Measurements from ENCODE around the gene TRMT1. TPM values are rescaled to one million over a fixed set of nuclear protein-coding genes. Genes with fewer than 3 reads are reported as not detected.

Gene TRMT1
- total and polyA plus RNA-seq, 2 donors: 16.5 to 31.2 TPM

DNA sequence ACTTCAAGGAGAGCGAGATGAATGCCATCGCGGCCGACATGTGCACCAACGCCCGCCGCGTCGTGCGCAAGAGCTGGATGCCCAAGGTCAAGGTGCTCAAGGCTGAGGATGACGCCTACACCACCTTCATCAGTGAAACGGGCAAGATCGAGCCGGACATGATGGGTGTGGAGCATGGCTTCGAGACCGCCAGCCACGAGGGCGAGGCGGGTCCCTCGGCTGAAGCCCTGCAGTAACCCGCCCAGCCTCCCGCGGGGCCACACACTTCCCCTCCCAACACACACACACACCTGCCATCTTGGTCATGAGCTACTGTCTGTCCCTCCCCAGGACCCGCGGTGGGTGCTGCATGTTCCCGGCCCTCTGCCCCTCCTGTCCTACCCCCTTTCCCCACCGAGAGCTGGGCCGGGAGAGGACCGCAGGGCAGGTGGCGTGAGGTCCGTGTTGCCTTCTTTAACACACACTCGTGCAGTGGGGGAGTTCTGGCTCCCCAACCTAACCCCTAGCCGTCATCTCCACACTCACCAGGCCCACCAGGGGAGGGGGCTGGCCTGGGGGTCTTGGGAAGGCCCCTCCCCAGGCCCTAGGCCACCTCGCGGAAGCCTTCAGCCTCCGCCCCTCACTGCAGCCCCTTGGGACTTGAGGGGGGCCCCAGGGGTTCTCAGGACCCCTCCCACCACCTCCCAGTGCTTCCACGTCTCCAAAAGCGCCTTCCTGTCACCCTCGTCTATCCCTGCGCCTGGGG is 21.8 kb upstream of the TRMT1 start:
- DNase-seq (ENCODE audit: extremely low spot score): no peak
- Histone ChIP-seq H3K4me1 (ENCODE audit: insufficient read depth) (no peaks in the 10 kb centered on the region), H3K36me3 (ENCODE audit: insufficient read depth) (peaks cover 2% of the 10 kb centered on the region), H3K4me3 (ENCODE audit: low read depth, low read length) (no peak overlapping the region), H3K27ac (ENCODE audit: low read depth) (no peak overlapping the region)
- 87% methylated on average over 40 of the region's 40 CpGs for WGBS

DNA sequence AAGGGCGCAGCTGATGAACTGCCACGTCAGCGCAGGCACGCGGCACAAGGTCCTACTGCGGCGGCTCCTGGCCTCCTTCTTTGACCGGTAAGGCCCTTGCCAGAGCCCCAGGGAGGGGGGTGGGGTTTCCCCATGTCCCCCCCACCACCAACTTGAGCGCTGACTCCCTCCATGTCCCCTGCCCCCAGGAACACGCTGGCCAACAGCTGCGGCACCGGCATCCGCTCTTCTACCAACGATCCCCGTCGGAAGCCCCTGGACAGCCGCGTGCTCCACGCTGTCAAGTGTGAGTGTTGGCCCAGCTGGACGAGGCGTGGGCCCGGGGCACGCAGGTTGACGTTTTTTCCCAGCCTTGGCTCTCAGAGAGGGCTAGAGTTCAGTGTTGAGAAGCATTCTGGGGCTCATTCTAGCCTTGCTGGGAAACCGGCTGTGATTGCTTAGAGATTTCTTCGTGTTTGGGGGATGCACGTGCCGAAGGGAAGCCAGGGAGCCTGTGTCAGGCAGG is 20.8 kb upstream of the TRMT1 start:
- Histone ChIP-seq H3K4me1 (ENCODE audit: insufficient read depth) (no peaks in the 10 kb centered on the region), H3K27ac (ENCODE audit: low read depth) (no peak overlapping the region), H3K4me3 (ENCODE audit: low read depth, low read length) (no peak overlapping the region), H3K36me3 (ENCODE audit: insufficient read depth) (peaks cover 2% of the 10 kb centered on the region)
- 89% methylated on average over 28 of the region's 28 CpGs for WGBS
- no peak for DNase-seq (ENCODE audit: extremely low spot score)

DNA sequence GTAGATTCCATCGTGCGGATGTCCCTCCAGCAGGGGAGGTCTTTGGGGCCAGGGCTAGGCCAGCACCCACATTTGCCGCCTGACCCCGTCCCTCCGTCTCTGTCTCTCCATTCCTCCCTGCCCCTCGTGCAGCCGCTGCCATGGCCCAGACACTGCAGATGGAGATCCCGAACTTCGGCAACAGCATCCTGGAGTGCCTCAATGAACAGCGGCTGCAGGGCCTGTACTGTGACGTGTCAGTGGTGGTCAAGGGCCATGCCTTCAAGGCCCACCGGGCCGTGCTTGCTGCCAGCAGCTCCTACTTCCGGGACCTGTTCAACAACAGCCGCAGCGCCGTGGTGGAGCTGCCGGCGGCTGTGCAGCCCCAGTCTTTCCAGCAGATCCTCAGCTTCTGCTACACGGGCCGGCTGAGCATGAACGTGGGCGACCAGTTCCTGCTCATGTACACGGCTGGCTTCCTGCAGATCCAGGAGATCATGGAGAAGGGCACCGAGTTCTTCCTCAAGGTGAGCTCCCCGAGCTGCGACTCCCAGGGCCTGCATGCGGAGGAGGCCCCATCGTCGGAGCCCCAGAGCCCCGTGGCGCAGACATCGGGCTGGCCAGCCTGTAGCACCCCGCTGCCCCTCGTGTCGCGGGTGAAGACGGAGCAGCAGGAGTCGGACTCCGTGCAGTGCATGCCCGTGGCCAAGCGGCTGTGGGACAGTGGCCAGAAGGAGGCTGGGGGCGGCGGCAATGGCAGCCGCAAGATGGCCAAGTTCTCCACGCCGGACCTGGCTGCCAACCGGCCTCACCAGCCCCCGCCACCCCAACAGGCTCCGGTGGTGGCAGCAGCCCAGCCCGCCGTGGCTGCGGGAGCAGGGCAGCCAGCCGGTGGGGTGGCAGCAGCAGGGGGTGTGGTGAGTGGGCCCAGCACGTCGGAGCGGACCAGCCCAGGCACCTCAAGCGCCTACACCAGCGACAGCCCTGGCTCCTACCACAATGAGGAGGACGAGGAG is 18.8 kb upstream of the TRMT1 start:
- no peak overlapping the region for H3K27ac ChIP-seq (ENCODE audit: low read depth)
- 95% methylated on average over 60 of the region's 60 CpGs for WGBS
- H3K36me3 ChIP-seq (ENCODE audit: insufficient read depth): peaks cover 2% of the 10 kb centered on the region
- H3K4me3 ChIP-seq (ENCODE audit: low read depth, low read length): no peak overlapping the region
- DNase-seq (ENCODE audit: extremely low spot score): no peak
- H3K4me1 ChIP-seq (ENCODE audit: insufficient read depth): no peaks in the 10 kb centered on the region

DNA sequence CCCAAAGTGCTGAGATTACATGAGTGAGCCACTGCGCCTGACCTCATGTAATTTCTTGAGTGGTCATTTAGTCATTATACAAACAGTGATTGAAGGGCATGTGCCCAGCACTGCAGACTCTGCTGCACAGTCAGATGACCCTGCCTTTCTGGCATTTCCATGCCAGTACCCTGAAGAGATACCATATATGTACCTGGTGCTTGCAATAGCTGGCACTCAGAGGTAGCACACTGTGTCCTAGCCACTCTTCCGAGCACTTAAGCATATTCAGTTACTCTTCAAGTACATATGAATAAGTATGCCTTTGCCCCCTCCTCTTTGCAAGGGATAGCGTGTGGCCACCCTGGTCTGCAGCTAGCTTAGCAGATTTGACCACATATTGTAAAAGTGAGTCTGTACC is 18.1 kb upstream of the TRMT1 start:
- H3K4me3 ChIP-seq (ENCODE audit: low read depth, low read length): no peak overlapping the region
- peaks cover 2% of the 10 kb centered on the region for H3K36me3 ChIP-seq (ENCODE audit: insufficient read depth)
- 93% methylated on average over 3 of the region's 3 CpGs for WGBS
- no peaks in the 10 kb centered on the region for H3K4me1 ChIP-seq (ENCODE audit: insufficient read depth)
- H3K27ac ChIP-seq (ENCODE audit: low read depth): no peak overlapping the region
- no peak for DNase-seq (ENCODE audit: extremely low spot score)

DNA sequence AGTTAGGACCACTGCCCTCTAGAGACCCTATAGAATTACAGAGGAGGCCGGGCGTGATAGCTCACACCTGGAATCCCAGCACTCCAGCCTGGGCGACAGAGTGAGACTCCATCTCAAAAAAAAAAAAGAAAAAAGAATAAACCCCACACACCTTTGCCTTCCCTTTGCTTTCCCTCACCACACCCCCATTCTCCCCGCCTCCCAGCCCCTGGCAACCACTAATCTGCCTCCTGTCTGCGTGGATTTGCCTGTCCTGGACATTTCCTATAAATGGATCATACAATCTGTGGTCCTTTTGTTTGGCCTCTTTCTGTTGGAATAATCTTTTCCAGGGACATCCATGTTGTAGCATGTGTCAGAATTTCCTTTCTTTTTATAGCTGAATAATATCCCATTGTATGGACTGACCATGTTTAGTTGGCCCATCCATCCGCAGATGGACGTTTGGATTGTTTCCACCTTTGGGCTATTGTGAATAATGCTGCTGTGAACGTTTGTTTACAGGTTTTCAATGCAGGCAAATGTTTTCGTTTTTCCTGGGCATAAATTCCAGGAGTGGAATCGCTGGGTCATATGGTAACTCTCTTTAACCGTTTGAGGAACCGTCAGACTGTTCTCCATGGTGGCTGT is 16.8 kb upstream of the TRMT1 start:
- H3K36me3 ChIP-seq (ENCODE audit: insufficient read depth): peaks cover 2% of the 10 kb centered on the region
- no peak for DNase-seq (ENCODE audit: extremely low spot score)
- H3K4me1 ChIP-seq (ENCODE audit: insufficient read depth): no peaks in the 10 kb centered on the region
- H3K4me3 ChIP-seq (ENCODE audit: low read depth, low read length): no peak overlapping the region
- H3K27ac ChIP-seq (ENCODE audit: low read depth): no peak overlapping the region
- WGBS: 65% methylated on average over 12 of the region's 12 CpGs

DNA sequence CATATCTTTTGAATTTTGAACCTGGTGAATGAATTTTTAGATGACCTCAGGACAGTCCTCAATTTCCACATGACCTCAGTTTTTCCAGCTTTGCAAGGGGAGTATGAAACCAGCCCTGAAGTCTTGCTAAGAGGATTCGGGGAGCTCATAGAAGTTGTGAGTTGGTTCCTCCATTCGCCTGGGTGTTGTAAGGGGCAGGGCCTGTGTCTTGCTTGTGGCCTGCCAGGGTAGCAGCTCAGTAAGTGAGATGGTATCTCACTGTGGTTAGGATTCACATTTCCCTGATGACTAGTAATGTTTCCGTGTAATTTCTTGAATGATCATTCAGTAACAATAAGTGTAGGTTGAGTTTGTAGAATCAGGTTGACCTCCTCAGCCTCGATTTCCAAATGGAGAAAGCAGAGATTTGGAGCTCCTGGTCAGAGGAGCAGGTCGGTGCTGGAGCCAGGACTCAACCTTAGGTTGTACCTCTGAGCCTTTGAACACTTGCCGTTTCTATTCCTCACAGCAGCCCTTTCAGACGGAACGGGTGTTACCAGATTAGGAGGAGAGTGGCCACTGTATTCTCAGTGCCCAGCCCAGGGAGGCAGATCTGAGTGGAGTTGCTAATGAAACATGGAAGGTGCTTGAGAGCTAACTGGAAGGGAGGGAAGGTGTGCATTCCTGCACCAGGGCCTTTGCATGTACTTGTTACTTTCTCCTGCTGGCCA is 16.1 kb upstream of the TRMT1 start:
- WGBS: 83% methylated on average over 8 of the region's 8 CpGs
- Histone ChIP-seq H3K36me3 (ENCODE audit: insufficient read depth) (peaks cover 2% of the 10 kb centered on the region), H3K27ac (ENCODE audit: low read depth) (no peak overlapping the region), H3K4me3 (ENCODE audit: low read depth, low read length) (no peak overlapping the region), H3K4me1 (ENCODE audit: insufficient read depth) (no peaks in the 10 kb centered on the region)
- no peak for DNase-seq (ENCODE audit: extremely low spot score)

DNA sequence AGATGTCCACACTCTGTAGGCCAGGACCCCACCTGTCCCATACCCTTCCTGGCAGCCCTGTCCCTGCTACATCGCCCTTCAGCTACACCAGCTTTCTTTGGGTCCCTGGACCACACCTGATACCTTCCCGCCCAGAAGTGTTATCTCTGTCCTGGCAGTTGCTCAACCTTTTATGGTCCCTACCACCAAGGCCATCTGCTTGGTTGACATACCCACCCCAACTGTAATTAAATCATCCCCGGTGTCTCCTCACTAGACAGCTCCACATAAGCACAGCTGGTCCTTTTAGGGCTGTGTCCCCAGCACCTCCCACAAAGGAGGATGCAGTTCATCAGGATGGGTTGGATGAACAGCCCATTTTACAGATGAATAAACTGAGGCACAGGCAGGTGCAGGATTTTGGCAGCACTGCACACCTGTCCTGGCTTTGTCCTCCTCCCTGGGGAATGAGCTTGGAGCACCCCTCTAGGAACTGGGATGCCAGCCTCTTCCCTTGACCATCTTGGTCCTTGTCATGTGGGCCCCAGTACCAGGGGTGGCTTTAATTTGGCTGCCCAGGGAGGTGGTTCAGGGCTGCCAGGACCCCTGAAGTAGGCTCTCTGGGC is 14.4 kb upstream of the TRMT1 start:
- WGBS: 93% methylated on average over 3 of the region's 3 CpGs
- Histone ChIP-seq H3K4me3 (ENCODE audit: low read depth, low read length) (no peak overlapping the region), H3K36me3 (ENCODE audit: insufficient read depth) (no peaks in the 10 kb centered on the region), H3K27ac (ENCODE audit: low read depth) (no peak overlapping the region), H3K4me1 (ENCODE audit: insufficient read depth) (no peaks in the 10 kb centered on the region)
- DNase-seq (ENCODE audit: extremely low spot score): no peak

DNA sequence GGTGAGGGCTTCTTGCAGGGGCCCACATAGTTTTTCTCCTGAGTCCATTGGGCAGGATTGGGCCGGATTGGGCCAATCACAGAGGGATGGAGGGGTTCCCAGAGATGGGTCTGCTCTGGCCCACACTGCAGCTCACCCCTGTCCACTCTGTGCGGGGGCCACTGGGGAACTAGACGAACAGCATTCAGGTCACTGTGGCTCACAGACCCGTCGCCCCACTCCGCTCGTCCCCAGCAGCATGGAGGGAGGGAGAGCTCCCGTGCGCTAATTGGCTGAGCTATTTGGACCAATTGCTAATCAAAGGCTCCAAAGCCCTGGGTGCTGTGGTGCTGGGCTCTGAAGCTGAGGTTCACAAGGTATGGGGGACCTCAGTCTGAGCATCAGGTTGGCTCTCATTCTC is 12.8 kb upstream of the TRMT1 start:
- no peak overlapping the region for H3K4me3 ChIP-seq (ENCODE audit: low read depth, low read length)
- no peaks in the 10 kb centered on the region for H3K36me3 ChIP-seq (ENCODE audit: insufficient read depth)
- no peak overlapping the region for H3K27ac ChIP-seq (ENCODE audit: low read depth)
- DNase-seq (ENCODE audit: extremely low spot score): no peak
- 92% methylated on average over 9 of the region's 9 CpGs for WGBS
- no peaks in the 10 kb centered on the region for H3K4me1 ChIP-seq (ENCODE audit: insufficient read depth)

DNA sequence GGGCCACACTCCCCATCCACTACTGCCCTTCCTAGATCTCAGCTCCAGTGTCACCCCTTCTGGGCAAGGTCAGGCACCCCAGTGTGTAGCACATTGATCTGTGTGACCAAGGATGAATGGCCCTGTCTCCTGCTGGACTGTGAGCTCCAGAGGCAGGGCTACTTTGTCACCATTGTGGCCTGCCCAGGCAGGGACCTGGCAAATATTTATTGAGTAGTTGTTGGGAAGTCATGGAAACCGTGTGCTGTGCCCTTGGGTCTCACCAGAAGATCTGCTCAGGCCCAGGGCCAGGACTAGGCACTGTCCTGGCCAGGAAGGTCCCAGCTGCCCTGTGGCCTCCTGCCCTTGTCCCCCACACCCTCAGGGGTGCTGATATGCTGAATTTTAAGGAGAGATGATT is 12.0 kb upstream of the TRMT1 start:
- no peak overlapping the region for H3K27ac ChIP-seq (ENCODE audit: low read depth)
- no peaks in the 10 kb centered on the region for H3K36me3 ChIP-seq (ENCODE audit: insufficient read depth)
- no peak for DNase-seq (ENCODE audit: extremely low spot score)
- H3K4me1 ChIP-seq (ENCODE audit: insufficient read depth): no peaks in the 10 kb centered on the region
- H3K4me3 ChIP-seq (ENCODE audit: low read depth, low read length): no peak overlapping the region
- 60% methylated on average over 1 of the region's 1 CpG for WGBS

DNA sequence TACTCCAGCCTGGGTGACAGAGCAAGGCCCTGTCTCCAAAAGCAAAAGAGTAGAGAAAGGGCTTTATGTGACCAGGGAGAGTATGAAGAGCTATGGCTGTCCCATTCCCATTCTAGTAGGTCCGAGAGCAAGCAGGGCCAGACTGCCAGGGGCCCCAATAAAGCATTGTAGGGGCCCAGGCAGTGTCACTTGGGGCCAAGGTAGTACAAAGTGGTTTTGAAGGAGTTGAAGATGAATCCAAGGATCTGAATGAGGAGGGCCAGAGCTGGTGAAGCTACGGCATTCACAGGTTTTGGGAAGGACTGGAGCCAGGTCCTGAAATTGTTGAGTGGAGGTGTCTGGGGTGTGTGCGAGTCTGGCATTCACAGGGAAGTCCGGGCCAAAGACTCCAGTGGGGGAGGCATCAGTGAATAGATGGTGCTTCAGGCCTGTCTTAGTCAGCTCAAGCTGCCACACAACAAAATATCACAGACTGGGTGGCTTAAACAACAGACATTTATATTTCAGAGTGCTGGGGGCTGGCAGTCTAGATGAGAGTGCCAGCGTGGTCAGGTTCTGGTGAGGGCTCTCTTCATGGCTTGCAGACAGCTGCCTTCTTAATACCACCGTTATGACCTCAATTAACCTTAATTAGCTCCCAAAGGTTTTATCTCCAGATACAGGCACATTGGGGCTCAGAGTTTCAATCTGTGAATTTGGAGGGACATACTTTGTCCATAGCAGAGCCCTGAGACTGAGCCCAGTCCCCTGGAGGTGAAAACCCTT is 11.5 kb upstream of the TRMT1 start:
- H3K36me3 ChIP-seq (ENCODE audit: insufficient read depth): no peaks in the 10 kb centered on the region
- no peaks in the 10 kb centered on the region for H3K4me1 ChIP-seq (ENCODE audit: insufficient read depth)
- no peak overlapping the region for H3K4me3 ChIP-seq (ENCODE audit: low read depth, low read length)
- 90% methylated on average over 6 of the region's 6 CpGs for WGBS
- no peak for DNase-seq (ENCODE audit: extremely low spot score)
- no peak overlapping the region for H3K27ac ChIP-seq (ENCODE audit: low read depth)

DNA sequence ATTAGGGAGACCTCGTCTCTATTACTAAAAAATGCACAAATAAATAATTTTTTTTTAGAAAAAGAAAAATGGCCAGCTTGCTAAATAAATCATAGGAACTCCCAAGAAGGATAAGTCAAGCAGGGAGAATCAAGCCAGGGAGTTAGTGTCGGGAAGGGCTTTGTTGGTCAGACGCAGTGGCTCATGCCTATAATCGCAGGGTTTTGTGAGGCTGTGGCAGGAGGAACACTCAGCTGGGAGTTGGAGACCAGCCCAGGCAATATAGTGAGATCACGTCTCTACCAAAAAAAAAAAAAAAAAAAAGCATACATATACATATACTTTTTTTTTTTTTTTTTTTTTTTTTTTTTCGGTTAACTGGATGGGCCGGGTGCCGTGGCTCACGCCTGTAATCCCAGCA is 10.5 kb upstream of the TRMT1 start:
- Histone ChIP-seq H3K4me3 (ENCODE audit: low read depth, low read length) (no peak overlapping the region), H3K36me3 (ENCODE audit: insufficient read depth) (no peaks in the 10 kb centered on the region), H3K4me1 (ENCODE audit: insufficient read depth) (no peaks in the 10 kb centered on the region), H3K27ac (ENCODE audit: low read depth) (no peak overlapping the region)
- WGBS: 77% methylated on average over 9 of the region's 9 CpGs
- DNase-seq (ENCODE audit: extremely low spot score): no peak
